Neural progenitor cell (in vitro differentiated cells): ENCODE results near the gene TRMT6. TPM values are rescaled to one million over a fixed set of nuclear protein-coding genes. Genes with fewer than 3 reads are reported as not detected.

ENCODE experiments used
- DNase-seq: peaks from one replicate; pipeline ENCODE4 v3.0.0-alpha.2; 2016; ENCODE audit warnings: low spot score
- H2AFZ ChIP-seq: fragments of 200-600 bp; sonication (generic); replicated peaks from 2 replicates; pipeline ENCODE4 v1.6.1; 2016; ENCODE audit warnings: antibody characterized with exemption
- H3F3A ChIP-seq: fragments of 200-600 bp; sonication (generic); 2 replicates; pipeline ENCODE4 v1.6.1; 2016; ENCODE audit warnings: antibody characterized with exemption, low read depth
- H3K27ac ChIP-seq: fragments of 200-600 bp; sonication (generic); 2 replicates; pipeline ENCODE4 v1.5.1; 2016; ENCODE audit warnings: mild to moderate bottlenecking
- H3K27me3 ChIP-seq: fragments of 200-600 bp; sonication (generic); 2 replicates; pipeline ENCODE4 v1.6.1; 2016; ENCODE audit warnings: mild to moderate bottlenecking, moderate library complexity
- H3K36me3 ChIP-seq: fragments of 200-600 bp; sonication (generic); 2 replicates; pipeline ENCODE4 v1.5.1; 2016
- H3K4me1 ChIP-seq: fragments of 200-600 bp; sonication (generic); 2 replicates; pipeline ENCODE4 v1.6.1; 2016; ENCODE audit warnings: mixed run types
- H3K4me2 ChIP-seq: fragments of 200-600 bp; sonication (generic); 2 replicates; pipeline ENCODE4 v1.6.1; 2016
- H3K4me3 ChIP-seq: fragments of 200-600 bp; sonication (generic); 2 replicates; pipeline ENCODE4 v1.5.1; 2016
- H3K79me2 ChIP-seq: fragments of 200-600 bp; sonication (generic); 2 replicates; pipeline ENCODE4 v1.6.1; 2016; ENCODE audit warnings: low read depth
- H3K9ac ChIP-seq: fragments of 200-600 bp; sonication (generic); 2 replicates; pipeline ENCODE4 v1.6.1; 2016
- H3K9me3 ChIP-seq: fragments of 200-600 bp; sonication (generic); 2 replicates; pipeline ENCODE4 v1.5.1; 2016; ENCODE audit warnings: low read depth
- H4K20me1 ChIP-seq: fragments of 200-600 bp; sonication (generic); 2 replicates; pipeline ENCODE4 v1.6.1; 2016; ENCODE audit warnings: low read depth
- H3K27ac Mint-ChIP-seq: 3 replicates; pipeline ENCODE4 v1.8.0; 2021; ENCODE audit warnings: mixed read lengths
- H3K27me3 Mint-ChIP-seq: 2 replicates; pipeline ENCODE4 v1.8.0; 2022; ENCODE audit warnings: low read depth, mild to moderate bottlenecking, inconsistent platforms, moderate library complexity, mixed read lengths; ENCODE audit not compliant: insufficient read depth
- H3K36me3 Mint-ChIP-seq: 3 replicates; pipeline ENCODE4 v1.8.0; 2021; ENCODE audit warnings: mixed read lengths
- H3K4me1 Mint-ChIP-seq: 3 replicates; pipeline ENCODE4 v1.8.0; 2021; ENCODE audit warnings: mixed read lengths
- H3K4me3 Mint-ChIP-seq: 3 replicates; pipeline ENCODE4 v1.8.0; 2021; ENCODE audit warnings: mild to moderate bottlenecking, moderate library complexity, mixed read lengths
- H3K9me3 Mint-ChIP-seq: 3 replicates; pipeline ENCODE4 v1.8.0; 2020; ENCODE audit warnings: mixed read lengths
- CTCF ChIP-seq: fragments of 200-600 bp; sonication (generic); IDR thresholded peaks from 2 replicates; pipeline ENCODE4 v1.5.1; 2017; ENCODE audit warnings: antibody characterized with exemption, mild to moderate bottlenecking
- EZH2 ChIP-seq: fragments of 200-600 bp; sonication (generic); IDR thresholded peaks from 2 replicates; pipeline ENCODE4 v1.6.1; 2017; ENCODE audit warnings: antibody characterized with exemption, mild to moderate bottlenecking, moderate library complexity
- EZH2phosphoT487 ChIP-seq: fragments of 200-600 bp; sonication (generic); IDR thresholded peaks from 2 replicates; pipeline ENCODE4 v1.6.1; 2017; ENCODE audit warnings: antibody characterized with exemption
- total RNA-seq: library from RNA; depleted of rRNA; stranded (reverse); fragments of >200 nt; gene quantifications from 2 replicates; pipeline ENCODE4 v1.2.3, GENCODE V29; 2015; ENCODE audit warnings: low replicate concordance

The TRMT6 gene
- total RNA-seq, 1 donor from 2014 or later: 11.1 TPM

DNA sequence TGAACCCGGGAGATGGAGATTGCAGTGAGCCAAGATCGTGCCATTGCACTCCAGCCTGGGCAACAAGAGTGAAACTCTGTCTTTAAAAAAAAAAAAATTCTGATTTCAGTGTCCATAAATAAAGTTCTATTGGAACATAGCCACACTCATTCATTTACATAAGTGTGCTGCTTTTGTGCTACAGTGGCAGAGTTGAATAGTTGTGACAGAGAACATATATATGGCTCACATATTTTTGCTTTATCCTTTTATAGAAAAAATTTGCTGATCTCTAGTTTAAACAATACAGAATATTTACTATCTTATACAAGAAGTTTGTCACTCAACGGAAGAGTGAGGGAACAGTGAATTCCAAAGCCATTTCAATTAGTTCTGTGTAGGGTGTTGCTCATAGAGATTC is 18.1 kb upstream of the TRMT6 start:
- no peak for DNase-seq

GRCh38 chr20:5967469-5967868 is 17.1 kb upstream of the TRMT6 start:
- TF ChIP-seq EZH2phosphoT487 (no peak), EZH2 (no peak), CTCF (no peak)
- H2AFZ ChIP-seq: no peak overlapping the region
- H3F3A ChIP-seq: peaks cover 20% of the 10 kb centered on the region
- H3K27me3 ChIP-seq: peaks cover 42% of the 10 kb centered on the region
- no peak overlapping the region for H3K4me2 ChIP-seq
- DNase-seq: no peak
- H3K9me3 ChIP-seq: no peaks in the 10 kb centered on the region
- H3K79me2 ChIP-seq: peaks cover 5% of the 10 kb centered on the region
- H3K27ac Mint-ChIP-seq: no peak overlapping the region
- H3K36me3 Mint-ChIP-seq: peaks cover 20% of the 10 kb centered on the region
- H3K27ac ChIP-seq: no peak overlapping the region
- H3K36me3 ChIP-seq: peaks cover 15% of the 10 kb centered on the region
- no peak overlapping the region for H3K9ac ChIP-seq
- no peak overlapping the region for H3K4me3 ChIP-seq
- peaks cover 13% of the 10 kb centered on the region for H3K4me1 Mint-ChIP-seq
- H3K4me1 ChIP-seq: peaks cover 7% of the 10 kb centered on the region
- peaks cover 85% of the 10 kb centered on the region for H4K20me1 ChIP-seq
- H3K27me3 Mint-ChIP-seq: peaks cover 4% of the 10 kb centered on the region
- H3K4me3 Mint-ChIP-seq: no peak overlapping the region
- H3K9me3 Mint-ChIP-seq: no peaks in the 10 kb centered on the region

More for the DNA sequence above, 18.1 kb upstream of the TRMT6 start:
- Histone ChIP-seq H3K9ac (no peak overlapping the region), H4K20me1 (peaks cover 87% of the 10 kb centered on the region), H3K9me3 (no peaks in the 10 kb centered on the region), H3K36me3 (peaks cover 15% of the 10 kb centered on the region), H3K27ac (no peak overlapping the region), H3F3A (peaks cover 20% of the 10 kb centered on the region), H3K79me2 (peaks cover 5% of the 10 kb centered on the region), H3K4me2 (no peak overlapping the region), H2AFZ (no peak overlapping the region), H3K4me3 (no peak overlapping the region), H3K27me3 (peaks cover 42% of the 10 kb centered on the region), H3K4me1 (peaks cover 7% of the 10 kb centered on the region)
- H3K9me3 Mint-ChIP-seq: no peaks in the 10 kb centered on the region
- peaks cover 26% of the 10 kb centered on the region for H3K36me3 Mint-ChIP-seq
- peaks cover 13% of the 10 kb centered on the region for H3K4me1 Mint-ChIP-seq
- TF ChIP-seq EZH2phosphoT487 (no peak), EZH2 (no peak), CTCF (no peak)
- no peak overlapping the region for H3K4me3 Mint-ChIP-seq
- peaks cover 4% of the 10 kb centered on the region for H3K27me3 Mint-ChIP-seq
- H3K27ac Mint-ChIP-seq: no peak overlapping the region

DNA sequence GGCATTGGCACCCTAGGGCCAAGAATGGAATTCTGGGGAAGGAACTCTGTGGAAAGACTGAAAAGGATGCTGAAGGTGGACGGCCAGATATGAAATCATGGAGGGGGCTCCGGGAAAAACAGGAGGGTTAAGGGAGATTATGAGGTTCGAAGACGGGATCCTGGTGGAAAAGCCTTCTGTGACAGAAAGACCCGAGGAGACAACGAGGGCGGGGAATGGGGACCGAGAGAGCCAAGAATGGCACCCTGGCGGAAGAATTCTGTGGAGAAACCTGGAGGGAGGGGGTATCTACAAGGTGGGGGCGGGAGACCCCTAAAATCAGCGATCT is 426 bp downstream of the TRMT6 start:
- DNase-seq: no peak
- Histone ChIP-seq H3K36me3 (peaks cover 18% of the 10 kb centered on the region), H2AFZ (peak overlapping the region; percentile 23), H3K4me3 (peak overlapping the region; percentile 82), H3K79me2 (peaks cover 55% of the 10 kb centered on the region), H3F3A (peaks cover 9% of the 10 kb centered on the region), H3K4me2 (peak overlapping the region; percentile 98), H3K27me3 (no peaks in the 10 kb centered on the region), H4K20me1 (no peaks in the 10 kb centered on the region), H3K9me3 (no peaks in the 10 kb centered on the region), H3K9ac (peak overlapping the region; percentile 29), H3K4me1 (peaks cover 9% of the 10 kb centered on the region), H3K27ac (no peak overlapping the region)
- H3K4me1 Mint-ChIP-seq: peaks cover 21% of the 10 kb centered on the region
- peak overlapping the region; percentile 98 for H3K4me3 Mint-ChIP-seq
- H3K9me3 Mint-ChIP-seq: no peaks in the 10 kb centered on the region
- TF ChIP-seq EZH2phosphoT487 (no peak), EZH2 (no peak), CTCF (no peak)
- H3K27me3 Mint-ChIP-seq: no peaks in the 10 kb centered on the region
- H3K36me3 Mint-ChIP-seq: peaks cover 14% of the 10 kb centered on the region
- peak overlapping the region; percentile 61 for H3K27ac Mint-ChIP-seq
